ENCODE results near the gene TSPAN5. TPM values are rescaled to one million over a fixed set of nuclear protein-coding genes. Genes with fewer than 3 reads are reported as not detected.
A peak's percentile ranks its signal among the peaks of the same experiment; 100 is the strongest.

TSPAN5 gene
- total RNA-seq, 1 donor from 2014 or later = 1.6 TPM

GRCh38 chr4:98519268-98519977 is 139.0 kb downstream of the TSPAN5 start:
- intact Hi-C loops (cut with micrococcal nuclease) = loop anchor here (2.0 kb wide), 1 partner anchor 143 kb away; no protein-coding TSS in a partner anchor
- Mint-ChIP-seq H3K27me3 (no peaks in the 10 kb centered on the region), H3K9me3 (peaks cover 4% of the 10 kb centered on the region), H3K4me3 (no peak overlapping the region), H3K36me3 (ENCODE audit: low read depth) (peaks cover 1% of the 10 kb centered on the region), H3K27ac (no peak overlapping the region), H3K4me1 (peaks cover 20% of the 10 kb centered on the region)
- ATAC-seq (ENCODE audit: low read depth) = no peak
- no peak for TF ChIP-seq CTCF (IDR thresholded peaks at IDR 0.05)
- CTCF ChIA-PET = interaction anchor here (1.1 kb wide), 1 partner anchor 52 kb away, joined by 3 read pairs; no protein-coding TSS in a partner anchor
- no peak for DNase-seq
- POLR2A ChIA-PET = no interaction called here

GRCh38 chr4:98518559-98519267 is 139.7 kb downstream of the TSPAN5 start:
- CTCF ChIA-PET = interaction anchor here (1.1 kb wide), 1 partner anchor 51 kb away, joined by 3 read pairs; no protein-coding TSS in a partner anchor
- ATAC-seq (ENCODE audit: low read depth) (peak; percentile 94), DNase-seq (peak; percentile 20)
- intact Hi-C loops (cut with micrococcal nuclease) = loop anchor here (2.0 kb wide), 1 partner anchor 144 kb away; no protein-coding TSS in a partner anchor
- peaks cover 1% of the 10 kb centered on the region for H3K36me3 Mint-ChIP-seq (ENCODE audit: low read depth)
- H3K4me1 Mint-ChIP-seq = peaks cover 20% of the 10 kb centered on the region
- POLR2A ChIA-PET = no interaction called here
- H3K4me3 Mint-ChIP-seq = peak overlapping the region; percentile 32
- no peak for TF ChIP-seq CTCF (IDR thresholded peaks at IDR 0.05)
- H3K27me3 Mint-ChIP-seq = no peaks in the 10 kb centered on the region
- peak overlapping the region; percentile 51 for H3K27ac Mint-ChIP-seq
- peaks cover 4% of the 10 kb centered on the region for H3K9me3 Mint-ChIP-seq

- Mint-ChIP-seq H3K27me3 (no peaks in the 10 kb centered on the region), H3K27ac (no peak overlapping the region), H3K9me3 (peaks cover 4% of the 10 kb centered on the region), H3K36me3 (ENCODE audit: low read depth) (peaks cover 1% of the 10 kb centered on the region), H3K4me1 (peaks cover 20% of the 10 kb centered on the region), H3K4me3 (no peak overlapping the region)
- ATAC-seq (ENCODE audit: low read depth) = no peak
- CTCF ChIA-PET = no interaction called here
- DNase-seq = no peak
- POLR2A ChIA-PET = no interaction called here
- intact Hi-C loops (cut with micrococcal nuclease) = loop anchor here (2.0 kb wide), 1 partner anchor 145 kb away; no protein-coding TSS in a partner anchor
- no peak for TF ChIP-seq CTCF (IDR thresholded peaks at IDR 0.05)
Measured at GRCh38 chr4:98517218-98518021, 141.0 kb downstream of the TSPAN5 start.

- H3K36me3 Mint-ChIP-seq (ENCODE audit: low read depth) = peaks cover 1% of the 10 kb centered on the region
- H3K27me3 Mint-ChIP-seq = no peaks in the 10 kb centered on the region
- intact Hi-C loops (cut with micrococcal nuclease) = no loop called here
- peaks cover 4% of the 10 kb centered on the region for H3K9me3 Mint-ChIP-seq
- DNase-seq = no peak
- H3K4me3 Mint-ChIP-seq = no peak overlapping the region
- H3K27ac Mint-ChIP-seq = no peak overlapping the region
- TF ChIP-seq CTCF (IDR thresholded peaks at IDR 0.05) = no peak
- POLR2A ChIA-PET = no interaction called here
- CTCF ChIA-PET = no interaction called here
- peaks cover 15% of the 10 kb centered on the region for H3K4me1 Mint-ChIP-seq
- no peak for ATAC-seq (ENCODE audit: low read depth)
Measured at GRCh38 chr4:98516441-98517217, 141.8 kb downstream of the TSPAN5 start.
